ENCODE measurements around the gene CHEK2. TPM values are rescaled to one million over a fixed set of nuclear protein-coding genes. Genes with fewer than 3 reads are reported as not detected.
A peak's percentile ranks its signal among the peaks of the same experiment; 100 is the strongest.

Gene CHEK2
- total and polyA plus RNA-seq, 10 of the 15 experiments (the other 5 are each of a cell fraction or from before 2014, with no cell fraction given) = 15.7 to 59.7 (median 22.7) TPM

- peak; percentile 32 to 40; a peak in 3 of 4 replicates for TF ChIP-seq IKZF2 (IDR thresholded peaks at IDR 0.05)
- no peak for TF ChIP-seq ESRRA (IDR thresholded peaks at IDR 0.05; ENCODE audit: low read length)
- TF ChIP-seq ZBTB33 (IDR thresholded peaks at IDR 0.05) = no peak
- TF ChIP-seq TBL1XR1 (IDR thresholded peaks at IDR 0.05; ENCODE audit: low read depth, low read length) = no peak
- TF ChIP-seq NKRF (conservative IDR thresholded peaks at IDR 0.05) = peak; percentile 90
- peak in 1 of 2 experiments; percentile 82; a peak in 2 of 3 replicates for TF ChIP-seq EGR1 (IDR thresholded peaks at IDR 0.05; ENCODE audit: borderline replicate concordance in 1 of 2, low read depth in 2 of 2, low read length in 2 of 2)
- TF ChIP-seq ZBED1 (IDR thresholded peaks at IDR 0.05; ENCODE audit: borderline replicate concordance) = no peak
- TF ChIP-seq JUNB (IDR thresholded peaks at IDR 0.05) = peak; percentile 92
- TF ChIP-seq POU2F2 (IDR thresholded peaks at IDR 0.05; ENCODE audit: borderline replicate concordance, low read depth, low read length) = no peak
- TF ChIP-seq ZNF384 (IDR thresholded peaks at IDR 0.05; ENCODE audit: borderline replicate concordance, low read depth, low read length) = no peak
- no peak for TF ChIP-seq TARDBP (IDR thresholded peaks at IDR 0.05; ENCODE audit: borderline replicate concordance)
- TF ChIP-seq NR2F1 (conservative IDR thresholded peaks at IDR 0.05) = 0 out of 2 replicates have a peak, but pooled peaks have one; percentile 13
- TF ChIP-seq BRCA1 (IDR thresholded peaks at IDR 0.05; ENCODE audit: low read depth, low read length) = no peak
- no peak for TF ChIP-seq MXI1 (IDR thresholded peaks at IDR 0.05; ENCODE audit: low read depth, low read length)
- peak; percentile 85 for TF ChIP-seq ZNF217 (IDR thresholded peaks at IDR 0.05)
- TF ChIP-seq ZNF24 (IDR thresholded peaks at IDR 0.05) = peak; percentile 17; the same call in 1 of the 2 replicates
- TF ChIP-seq ETV6 (conservative IDR thresholded peaks at IDR 0.05 in 1 of 2, IDR thresholded peaks at IDR 0.05 in 1 of 2; ENCODE audit: borderline replicate concordance in 1 of 2, low read depth in 1 of 2) = 0 out of 4 replicates have a peak, but pooled peaks of 1 of the 2 experiments have one; percentile 35
- no peak for TF ChIP-seq RBBP5 (conservative IDR thresholded peaks at IDR 0.05)
- TF ChIP-seq HSF1 (IDR thresholded peaks at IDR 0.05; ENCODE audit: low read depth, low read length) = no peak
- TF ChIP-seq MEF2B (IDR thresholded peaks at IDR 0.05; ENCODE audit: partially characterized antibody, poor library complexity, severe bottlenecking) = peak; percentile 14
- TF ChIP-seq MYB (IDR thresholded peaks at IDR 0.05; ENCODE audit: borderline replicate concordance, low read depth, low read length) = no peak
- TF ChIP-seq PRDM15 (CRISPR knock-in tag; IDR thresholded peaks at IDR 0.05) = no peak
Observed at GRCh38 chr22:28741200-28741784, 328 bp downstream of the CHEK2 start (continued).

Measured in GM12878 (cell line).